Measurements from ENCODE around the gene ARHGEF4. TPM values are rescaled to one million over a fixed set of nuclear protein-coding genes. Genes with fewer than 3 reads are reported as not detected.

Gene ARHGEF4
- total and polyA plus RNA-seq, 2 donors (not counting 3 experiments of a cell fraction or from before 2014, with no cell fraction given), result not detected

GRCh38 chr2:131046028-131046917 lies 209.6 kb downstream of the ARHGEF4 start:
- Histone ChIP-seq H3K79me2 (ENCODE audit: control insufficient read depth, insufficient read depth, low read length) (no peaks in the 10 kb centered on the region), H3K9ac (replicated peaks; ENCODE audit: extremely low read depth, insufficient read depth, low read length) (no peak overlapping the region), H3K9me1 (replicated peaks; ENCODE audit: control insufficient read depth, extremely low read depth, insufficient read depth, low read length) (no peaks in the 10 kb centered on the region), H3K27me3 (ENCODE audit: control insufficient read depth in 2 of 2, insufficient read depth in 2 of 2, low read length in 2 of 2) (peaks cover 0 to 2% of the 10 kb centered on the region in 2 experiments), H4K20me1 (replicated peaks; ENCODE audit: control insufficient read depth, extremely low read depth, insufficient read depth, low read length) (peaks cover 6% of the 10 kb centered on the region), H3K4me2 (ENCODE audit: insufficient read depth, low read length) (no peak overlapping the region), H3K9me3 (replicated peaks; ENCODE audit: control insufficient read depth, insufficient read depth, low read length) (no peaks in the 10 kb centered on the region), H2AFZ (ENCODE audit: low read depth, low read length) (no peak overlapping the region), H3K27ac (ENCODE audit: insufficient read depth, low read depth, low read length) (no peak overlapping the region), H3K4me3 (replicated peaks in 1 of 3; ENCODE audit: insufficient read depth in 1 of 3, low read depth in 1 of 3, low read length in 3 of 3) (no peak overlapping the region), H3K36me3 (ENCODE audit: control insufficient read depth in 2 of 2, extremely low read depth in 1 of 2, insufficient read depth in 2 of 2, low read length in 2 of 2) (peaks cover 7 to 26% of the 10 kb centered on the region in 2 experiments), H3K4me1 (ENCODE audit: control insufficient read depth, extremely low read depth, insufficient read depth, low read length) (no peaks in the 10 kb centered on the region)
- no peak for DNase-seq (ENCODE audit: low read depth, low spot score)
- dilution Hi-C loops (cut with MboI; ENCODE audit: extremely low pct_ligation_motif_present, low sequenced_read_pairs), result no loop called here
- intact Hi-C loops (cut with micrococcal nuclease), result loop anchor here (10.0 kb wide), 1 partner anchor 251 kb away; no protein-coding TSS in a partner anchor
- no peak for FAIRE-seq
- no TSS peak for BruUV-seq (replicated peaks)
- TF ChIP-seq JUN (IDR thresholded peaks at IDR 0.05; ENCODE audit: borderline replicate concordance, insufficient read depth, insufficient read length, low read depth) (no peak), EZH2 (IDR thresholded peaks at IDR 0.05; ENCODE audit: borderline replicate concordance, low read depth, low read length, severe bottlenecking) (no peak), FOS (IDR thresholded peaks at IDR 0.05; ENCODE audit: borderline replicate concordance, insufficient read depth, low read length) (no peak), POLR2AphosphoS5 (IDR thresholded peaks at IDR 0.05; ENCODE audit: insufficient read depth, low read depth, low read length) (no peak)
- TF ChIP-seq, protein P1, sequence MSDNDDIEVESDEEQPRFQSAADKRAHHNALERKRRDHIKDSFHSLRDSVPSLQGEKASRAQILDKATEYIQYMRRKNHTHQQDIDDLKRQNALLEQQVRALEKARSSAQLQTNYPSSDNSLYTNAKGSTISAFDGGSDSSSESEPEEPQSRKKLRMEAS (IDR thresholded peaks at IDR 0.05; ENCODE audit: insufficient read depth, insufficient read length), result no peak
- CTCF ChIA-PET, result no interaction called here
- POLR2A ChIA-PET, result no interaction called here

All from endothelial cell of umbilical vein (primary cell).